Measurements from ENCODE around the gene TCFL5. TPM values are rescaled to one million over a fixed set of nuclear protein-coding genes. Genes with fewer than 3 reads are reported as not detected.

TCFL5 gene
- total and polyA plus RNA-seq, 2 donors from 2014 or later = 6.1 to 11.5 TPM

GRCh38 chr20:62860391-62860923, 1.2 kb downstream of the TCFL5 start:
- Histone ChIP-seq H3K4me3 (ENCODE audit: low read length in 3 of 3) (peak overlapping the region; percentile 34 to 43 (median 40)), H3K9ac (ENCODE audit: low read length in 3 of 3) (no peak overlapping the region), H3K27me3 (ENCODE audit: control insufficient read depth, insufficient read depth, low read length) (no peaks in the 10 kb centered on the region), H3K27ac (ENCODE audit: low read depth in 2 of 2, low read length in 2 of 2) (no peak overlapping the region), H3K36me3 (ENCODE audit: control insufficient read depth in 2 of 3, insufficient read depth in 3 of 3, low read length in 3 of 3) (no peaks in the 10 kb centered on the region), H3K4me1 (ENCODE audit: control insufficient read depth in 2 of 3, insufficient read depth in 2 of 3, low read depth in 1 of 3, low read length in 3 of 3) (peaks cover 0 to 8% (median 0%) of the 10 kb centered on the region in 3 donors), H3K9me3 (ENCODE audit: control insufficient read depth in 2 of 3, insufficient read depth in 1 of 3, low read length in 3 of 3) (no peaks in the 10 kb centered on the region)
- DNase-seq (peak in 3 of 5 donors; percentile 49 to 73 (median 58)), FAIRE-seq (no peak)
- intact Hi-C loops (cut with DNase I) = no loop called here
- no peak for TF ChIP-seq CTCF (IDR thresholded peaks at IDR 0.05; ENCODE audit: borderline replicate concordance, extremely low read depth, insufficient read depth)

GRCh38 chr20:62859721-62860120, 1.9 kb downstream of the TCFL5 start:
- Histone ChIP-seq H3K9ac (ENCODE audit: low read length in 3 of 3) (no peak overlapping the region), H3K27ac (ENCODE audit: low read depth in 2 of 2, low read length in 2 of 2) (no peak overlapping the region), H3K36me3 (ENCODE audit: control insufficient read depth in 2 of 3, insufficient read depth in 3 of 3, low read length in 3 of 3) (no peaks in the 10 kb centered on the region), H3K27me3 (ENCODE audit: control insufficient read depth, insufficient read depth, low read length) (no peaks in the 10 kb centered on the region), H3K9me3 (ENCODE audit: control insufficient read depth in 2 of 3, insufficient read depth in 1 of 3, low read length in 3 of 3) (no peaks in the 10 kb centered on the region), H3K4me3 (ENCODE audit: low read length in 3 of 3) (no peak overlapping the region), H3K4me1 (ENCODE audit: control insufficient read depth in 2 of 3, insufficient read depth in 2 of 3, low read depth in 1 of 3, low read length in 3 of 3) (peaks cover 0 to 8% (median 0%) of the 10 kb centered on the region in 3 donors)
- intact Hi-C loops (cut with DNase I) = no loop called here
- no peak for TF ChIP-seq CTCF (IDR thresholded peaks at IDR 0.05; ENCODE audit: borderline replicate concordance, extremely low read depth, insufficient read depth)
- no peak for FAIRE-seq
- DNase-seq = no peak

- Histone ChIP-seq H3K36me3 (ENCODE audit: control insufficient read depth in 2 of 3, insufficient read depth in 3 of 3, low read length in 3 of 3) (peaks cover 0 to 6% (median 0%) of the 10 kb centered on the region in 3 donors), H3K27me3 (ENCODE audit: control insufficient read depth, insufficient read depth, low read length) (no peaks in the 10 kb centered on the region), H3K4me3 (ENCODE audit: low read length in 3 of 3) (no peak overlapping the region), H3K27ac (ENCODE audit: low read depth in 2 of 2, low read length in 2 of 2) (no peak overlapping the region), H3K9ac (ENCODE audit: low read length in 3 of 3) (no peak overlapping the region), H3K4me1 (ENCODE audit: control insufficient read depth in 2 of 3, insufficient read depth in 2 of 3, low read depth in 1 of 3, low read length in 3 of 3) (peaks cover 0 to 8% (median 0%) of the 10 kb centered on the region in 3 donors), H3K9me3 (ENCODE audit: control insufficient read depth in 2 of 3, insufficient read depth in 1 of 3, low read length in 3 of 3) (no peaks in the 10 kb centered on the region)
- no peak for TF ChIP-seq CTCF (IDR thresholded peaks at IDR 0.05; ENCODE audit: borderline replicate concordance, extremely low read depth, insufficient read depth)
- intact Hi-C loops (cut with DNase I) = no loop called here
- no peak for FAIRE-seq
- no peak for DNase-seq
These were observed 3.4 kb downstream of the TCFL5 start for GRCh38 chr20:62858058-62858830.
